ENCODE measurements around the gene MRPS34. TPM values are rescaled to one million over a fixed set of nuclear protein-coding genes. Genes with fewer than 3 reads are reported as not detected.
A peak's percentile ranks its signal among the peaks of the same experiment; 100 is the strongest.

Gene MRPS34
- total and polyA plus RNA-seq, 9 of the 15 experiments (the other 6 are each of a cell fraction or from before 2014, with no cell fraction given): 5.2 to 334 (median 92.8) TPM

GRCh38 chr16:1773703-1774447 lies 941 bp upstream of the MRPS34 start:
- intact Hi-C loops (cut with micrococcal nuclease): no loop called here
- Histone ChIP-seq H3K27ac (ENCODE audit: extremely low read depth, low read depth, low read length) (peak overlapping the region; percentile 96), H3K4me2 (ENCODE audit: insufficient read depth, low read length) (peak overlapping the region; percentile 98), H3K9ac (ENCODE audit: insufficient read depth in 1 of 2, low read depth in 2 of 2, low read length in 2 of 2) (peak overlapping the region; percentile 93 to 95; a peak in 3 of 4 replicates), H2AFZ (ENCODE audit: low read depth, low read length) (peak overlapping the region; percentile 81), H3K9me3 (replicated peaks; ENCODE audit: control insufficient read depth, insufficient read depth, low read depth, low read length) (no peaks in the 10 kb centered on the region), H3K36me3 (ENCODE audit: control insufficient read depth, insufficient read depth, low read length) (peaks cover 63% of the 10 kb centered on the region; the same call in 2 of the 3 replicates), H3K27me3 (ENCODE audit: control insufficient read depth in 2 of 2, insufficient read depth in 2 of 2, low read length in 2 of 2) (no peaks in the 10 kb centered on the region), H3K9me1 (ENCODE audit: control insufficient read depth, insufficient read depth, low read length) (peaks cover 2% of the 10 kb centered on the region), H4K20me1 (replicated peaks; ENCODE audit: control insufficient read depth, insufficient read depth, low read length) (peaks cover 8% of the 10 kb centered on the region; the same call in 1 of the 2 replicates), H3K4me3 (peak overlapping the region; percentile 96), H3K4me1 (replicated peaks in 1 of 2; ENCODE audit: control insufficient read depth in 2 of 2, insufficient read depth in 2 of 2, low read length in 2 of 2) (peaks cover 20 to 97% of the 10 kb centered on the region in 2 experiments; a peak in 4 of 5 replicates), H3K79me2 (ENCODE audit: control insufficient read depth, insufficient read depth, low read length) (peaks cover 51% of the 10 kb centered on the region)
- no TSS peak for BruUV-seq (replicated peaks)
- ChIA-PET POLR2A (interaction anchor here (0.6 to 4.3 kb wide), 6 partner anchors 8 to 191 kb away, joined by 3 to 35 read pairs (median 4); partner anchors contain the start of genes NUBP2, RPS2 and SPSB3), CTCF (ENCODE audit: low intra/inter-chr PET ratio) (interaction anchor here (0.5 to 2.6 kb wide), 3 partner anchors 39 to 156 kb away, joined by 3 to 8 read pairs (median 4); no protein-coding TSS in a partner anchor)
- in situ Hi-C loops (cut with MboI): no loop called here
- FAIRE-seq: peak; percentile 48
- WGBS (ENCODE audit: insufficient coverage, low coverage, missing lambda C conversion rate): 23% methylated on average over 35 of the region's 45 CpGs
- no peak for DNase-seq (ENCODE audit: extremely low read depth in 1 of 4, low spot score in 3 of 4)
- no peak for ATAC-seq
- TF ChIP-seq PTRF (tag; IDR thresholded peaks at IDR 0.05): no peak
- TF ChIP-seq ZNF589 (CRISPR knock-in tag; IDR thresholded peaks at IDR 0.05; ENCODE audit: low read depth): no peak
- peak; percentile 8; the same call in 1 of the 2 replicates for TF ChIP-seq MBD2 (IDR thresholded peaks at IDR 0.05; ENCODE audit: borderline replicate concordance, low read depth)
- 0 out of 2 replicates have a peak, but pooled peaks have one; percentile 4 for TF ChIP-seq ZC3H4 (CRISPR knock-in tag; IDR thresholded peaks at IDR 0.05; ENCODE audit: borderline replicate concordance)
- peak; percentile 10 for TF ChIP-seq HMGN3 (IDR thresholded peaks at IDR 0.05; ENCODE audit: borderline replicate concordance, extremely low read depth, insufficient read length, low read depth, low read length)
- no peak for TF ChIP-seq BRCA1 (IDR thresholded peaks at IDR 0.05)
- 0 out of 2 replicates have a peak, but pooled peaks have one; percentile 19 for TF ChIP-seq BRCA1 (CRISPR knock-in tag; IDR thresholded peaks at IDR 0.05)
- TF ChIP-seq SAP30 (IDR thresholded peaks at IDR 0.05; ENCODE audit: borderline replicate concordance, insufficient read depth, low read depth, low read length, poor library complexity, severe bottlenecking): peak; percentile 3
- 0 out of 2 replicates have a peak, but pooled peaks have one; percentile 27 for TF ChIP-seq USF1 (CRISPR knock-in tag; IDR thresholded peaks at IDR 0.05)
- TF ChIP-seq, protein P1, sequence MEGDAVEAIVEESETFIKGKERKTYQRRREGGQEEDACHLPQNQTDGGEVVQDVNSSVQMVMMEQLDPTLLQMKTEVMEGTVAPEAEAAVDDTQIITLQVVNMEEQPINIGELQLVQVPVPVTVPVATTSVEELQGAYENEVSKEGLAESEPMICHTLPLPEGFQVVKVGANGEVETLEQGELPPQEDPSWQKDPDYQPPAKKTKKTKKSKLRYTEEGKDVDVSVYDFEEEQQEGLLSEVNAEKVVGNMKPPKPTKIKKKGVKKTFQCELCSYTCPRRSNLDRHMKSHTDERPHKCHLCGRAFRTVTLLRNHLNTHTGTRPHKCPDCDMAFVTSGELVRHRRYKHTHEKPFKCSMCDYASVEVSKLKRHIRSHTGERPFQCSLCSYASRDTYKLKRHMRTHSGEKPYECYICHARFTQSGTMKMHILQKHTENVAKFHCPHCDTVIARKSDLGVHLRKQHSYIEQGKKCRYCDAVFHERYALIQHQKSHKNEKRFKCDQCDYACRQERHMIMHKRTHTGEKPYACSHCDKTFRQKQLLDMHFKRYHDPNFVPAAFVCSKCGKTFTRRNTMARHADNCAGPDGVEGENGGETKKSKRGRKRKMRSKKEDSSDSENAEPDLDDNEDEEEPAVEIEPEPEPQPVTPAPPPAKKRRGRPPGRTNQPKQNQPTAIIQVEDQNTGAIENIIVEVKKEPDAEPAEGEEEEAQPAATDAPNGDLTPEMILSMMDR (IDR thresholded peaks at IDR 0.05 in 2 of 3, conservative IDR thresholded peaks at IDR 0.05 in 1 of 3; ENCODE audit: insufficient read depth in 2 of 3, low read depth in 1 of 3, low read length in 3 of 3): peak in 1 of 3 experiments; percentile 1; a peak in 1 of 6 replicates
- no peak for TF ChIP-seq FOXM1 (IDR thresholded peaks at IDR 0.05; ENCODE audit: low read depth)
- TF ChIP-seq FOXM1 (CRISPR knock-in tag; IDR thresholded peaks at IDR 0.05; ENCODE audit: low read depth): 0 out of 2 replicates have a peak, but pooled peaks have one; percentile 10
- no peak for TF ChIP-seq TRIM24 (IDR thresholded peaks at IDR 0.05)
- TF ChIP-seq MYNN (IDR thresholded peaks at IDR 0.05): 0 out of 2 replicates have a peak, but pooled peaks have one; percentile 19
- TF ChIP-seq MYNN (CRISPR knock-in tag; IDR thresholded peaks at IDR 0.05): no peak
- TF ChIP-seq WHSC1 (IDR thresholded peaks at IDR 0.05; ENCODE audit: low read length): no peak
- TF ChIP-seq ILF3 (IDR thresholded peaks at IDR 0.05; ENCODE audit: borderline replicate concordance): no peak
- no peak for TF ChIP-seq ATF1 (CRISPR knock-in tag; IDR thresholded peaks at IDR 0.05)
- TF ChIP-seq ATF1 (tag; IDR thresholded peaks at IDR 0.05): no peak
- TF ChIP-seq ZNF584 (CRISPR knock-in tag; IDR thresholded peaks at IDR 0.05; ENCODE audit: low read depth): peak; percentile 6; the same call in 1 of the 2 replicates
